NCI-H2227 treated with DMSO at 0.1 percent for 48 hours (cell line): ENCODE results near the gene MEGF11.

Experiments used
- DNase-seq: peaks from one replicate; lab custom pipeline; 2025; lab: John Stamatoyannopoulos, UW

MEGF11 gene

DNA sequence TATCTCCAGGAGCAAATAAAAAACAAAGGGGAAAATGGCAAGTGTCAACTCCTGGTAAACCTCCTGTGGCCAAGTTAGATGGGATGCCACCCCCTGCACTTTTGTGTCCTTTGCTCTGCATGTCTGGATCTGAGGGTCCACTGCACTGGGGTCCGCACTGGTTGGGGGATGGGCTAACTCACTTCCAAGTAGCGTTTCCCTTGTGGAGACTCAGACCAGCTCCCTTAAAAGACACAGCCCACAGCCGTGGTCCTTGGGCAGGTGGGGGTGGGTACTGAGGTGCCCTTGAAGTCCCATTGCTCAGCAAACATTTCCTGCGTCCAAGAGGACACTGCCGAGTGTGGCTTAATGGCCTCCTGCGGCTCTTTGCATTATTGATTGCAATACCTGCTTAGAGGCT, 188.2 kb downstream of the MEGF11 start:
- no peak for DNase-seq

DNA sequence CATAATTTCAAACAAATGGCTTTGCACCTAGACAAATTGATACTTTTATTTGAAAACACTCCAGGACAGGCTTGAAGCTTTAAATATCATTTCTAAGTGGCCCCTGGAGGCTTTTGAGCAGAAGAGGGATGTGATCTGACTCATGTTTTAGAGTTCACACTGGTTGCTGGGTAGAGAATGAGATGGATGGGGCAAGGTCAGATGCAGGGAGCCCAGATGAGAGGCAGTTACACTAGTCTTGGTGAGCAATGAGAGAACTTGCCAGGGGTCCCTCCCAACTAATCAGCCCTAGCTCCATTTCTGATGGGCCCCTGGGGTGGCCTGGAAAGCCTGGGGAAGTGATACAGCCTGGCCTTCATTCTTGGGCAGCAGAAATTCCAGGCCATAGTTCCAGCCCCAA, 190.4 kb downstream of the MEGF11 start:
- no peak for DNase-seq

DNA sequence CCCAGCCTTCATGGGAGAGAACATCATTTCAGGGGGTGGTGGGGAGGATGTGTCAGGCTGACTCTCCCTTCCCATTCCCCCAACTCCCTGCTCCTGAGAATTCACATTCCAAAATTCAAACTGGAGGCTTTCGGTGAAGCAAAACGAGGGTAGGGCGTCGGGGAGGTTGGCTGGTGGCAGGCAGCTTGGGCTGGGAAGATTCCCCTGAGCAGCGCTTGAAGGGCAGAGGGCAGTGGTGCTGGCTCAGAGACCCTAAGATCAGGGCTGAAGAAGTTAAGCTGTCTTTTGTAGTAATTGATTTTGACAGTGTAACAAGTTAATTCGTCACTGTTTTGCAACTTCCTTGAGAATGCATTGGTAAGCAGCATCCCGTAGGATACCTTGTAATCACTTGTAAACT, 196.5 kb downstream of the MEGF11 start:
- no peak for DNase-seq

DNA sequence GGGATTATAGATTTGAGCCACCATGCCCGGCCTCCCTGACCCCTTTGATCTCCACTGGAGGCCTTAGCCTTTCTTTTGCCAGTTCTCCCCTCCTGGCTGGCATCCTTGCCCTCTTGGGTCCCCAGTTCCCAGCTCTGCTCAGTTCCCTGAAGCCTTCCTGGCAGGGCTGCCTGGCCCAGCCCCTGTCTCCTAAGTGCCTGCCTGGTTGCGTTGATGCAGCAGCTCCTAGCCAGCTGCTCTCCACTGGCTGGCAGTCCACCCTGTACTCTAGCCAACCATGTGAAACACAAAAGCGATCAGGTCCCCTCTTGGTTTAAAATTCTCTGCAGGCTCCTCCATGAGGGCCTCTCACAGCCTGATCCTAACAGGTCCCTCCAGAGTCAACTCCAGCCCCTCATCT, 199.6 kb downstream of the MEGF11 start:
- no peak for DNase-seq

DNA sequence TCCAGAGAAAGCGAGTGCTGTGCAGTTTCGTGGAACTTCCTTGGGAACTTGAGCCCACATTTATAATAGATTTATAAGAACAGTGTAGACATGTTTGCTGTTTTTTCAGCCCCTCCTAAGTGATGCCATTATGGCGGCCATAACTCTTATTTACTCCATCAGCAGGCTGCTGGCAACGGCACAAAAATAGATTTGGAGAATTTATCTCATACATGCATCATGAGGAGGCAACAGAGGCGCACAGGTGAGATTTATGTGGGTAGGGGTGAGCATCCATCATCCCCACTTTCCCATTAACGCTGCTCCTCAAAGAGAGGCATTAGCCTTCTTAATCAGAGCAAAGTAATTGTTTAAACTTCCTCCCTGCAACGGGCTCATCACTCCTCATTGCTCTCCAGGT, 201.7 kb downstream of the MEGF11 start:
- DNase-seq = no peak

DNA sequence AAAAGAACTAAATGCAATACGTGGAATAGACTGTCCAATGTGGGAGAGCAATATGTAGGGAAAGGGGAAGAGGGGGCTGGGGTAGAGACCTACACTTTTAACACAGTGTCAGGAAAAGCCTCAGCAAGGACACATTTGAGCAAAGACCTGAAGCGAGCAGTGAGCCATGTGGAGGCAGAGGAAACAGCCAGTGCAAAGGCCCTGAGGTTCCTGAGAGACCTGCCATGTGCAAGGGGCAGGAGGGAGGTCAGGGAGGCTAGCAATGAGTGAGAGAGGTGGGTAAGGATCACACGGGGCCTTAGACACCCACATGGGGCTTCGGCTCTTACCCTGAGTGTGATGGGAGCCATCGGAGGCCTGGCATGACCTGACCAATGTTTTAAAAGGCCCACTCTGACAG, 203.3 kb downstream of the MEGF11 start:
- no peak for DNase-seq

DNA sequence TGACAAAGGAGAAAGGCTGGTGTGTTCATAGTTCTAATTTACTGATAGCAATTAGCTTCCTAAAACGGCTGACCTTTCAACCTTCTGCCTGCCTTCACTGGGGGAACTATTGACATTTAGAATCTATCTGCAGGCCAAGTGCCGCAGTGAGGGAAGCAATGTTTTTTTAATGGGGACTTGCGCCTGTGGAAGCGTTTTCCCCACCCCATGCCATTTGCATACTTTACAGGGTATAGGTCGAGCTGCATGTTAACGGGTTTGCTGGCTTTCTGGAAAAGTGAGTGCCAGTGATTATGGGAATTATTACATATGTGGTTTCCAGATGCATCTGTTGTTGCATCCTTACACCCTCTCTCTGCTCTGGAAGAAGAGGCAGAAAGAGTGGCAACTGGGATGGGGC, 204.2 kb downstream of the MEGF11 start:
- DNase-seq = no peak

DNA sequence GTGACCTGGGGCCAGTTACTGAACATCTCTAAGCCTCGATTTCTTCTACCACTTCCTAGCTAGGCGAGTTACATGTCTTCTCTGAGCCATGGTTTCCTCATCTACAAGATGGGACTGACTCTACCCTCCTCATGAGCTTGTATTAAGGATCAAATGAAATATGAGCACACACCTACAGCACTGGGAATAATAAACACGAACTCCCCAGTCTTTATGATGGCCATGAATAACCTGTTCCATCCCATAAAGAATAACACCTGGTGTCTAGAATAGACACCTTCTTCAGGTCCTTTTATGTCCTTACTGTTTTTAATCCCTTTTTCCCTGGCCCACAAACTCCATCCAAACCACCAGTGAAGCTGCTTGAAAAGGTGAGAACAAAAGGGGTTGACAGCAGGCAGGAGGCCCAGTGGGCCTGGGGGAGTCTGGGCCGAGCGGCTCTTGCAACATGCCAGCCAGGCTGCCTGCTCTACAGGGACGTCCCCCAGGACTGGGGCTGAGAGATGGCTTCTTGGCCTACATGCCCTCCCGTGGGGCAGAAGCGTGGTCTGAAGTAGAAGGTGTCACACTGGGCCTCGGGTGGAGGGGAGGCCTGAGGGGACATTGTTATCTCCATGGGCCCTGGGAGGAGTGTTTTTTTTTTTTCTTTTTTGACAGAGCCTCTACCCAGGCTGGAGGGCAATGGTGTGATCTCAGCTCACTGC, 206.1 kb downstream of the MEGF11 start:
- DNase-seq = no peak

DNA sequence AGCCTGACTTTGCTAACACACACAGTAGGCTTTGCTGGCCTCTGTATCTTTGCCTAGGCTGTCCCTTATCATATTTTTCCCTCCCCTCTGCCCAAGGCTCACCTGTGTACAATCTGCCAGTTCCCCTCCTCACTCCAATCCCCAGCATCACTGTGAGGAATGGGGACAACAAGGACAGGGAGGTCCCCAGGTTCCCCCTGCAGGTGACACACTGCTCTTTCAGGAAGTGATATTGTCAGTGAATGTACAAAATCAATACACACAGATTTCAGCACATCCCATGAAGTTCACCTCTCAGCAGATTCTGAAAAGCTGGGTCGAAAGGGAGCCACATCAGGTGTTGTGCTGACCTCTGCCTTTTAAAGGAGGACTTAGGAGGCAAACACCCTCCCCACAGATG, 206.8 kb downstream of the MEGF11 start:
- no peak for DNase-seq

DNA sequence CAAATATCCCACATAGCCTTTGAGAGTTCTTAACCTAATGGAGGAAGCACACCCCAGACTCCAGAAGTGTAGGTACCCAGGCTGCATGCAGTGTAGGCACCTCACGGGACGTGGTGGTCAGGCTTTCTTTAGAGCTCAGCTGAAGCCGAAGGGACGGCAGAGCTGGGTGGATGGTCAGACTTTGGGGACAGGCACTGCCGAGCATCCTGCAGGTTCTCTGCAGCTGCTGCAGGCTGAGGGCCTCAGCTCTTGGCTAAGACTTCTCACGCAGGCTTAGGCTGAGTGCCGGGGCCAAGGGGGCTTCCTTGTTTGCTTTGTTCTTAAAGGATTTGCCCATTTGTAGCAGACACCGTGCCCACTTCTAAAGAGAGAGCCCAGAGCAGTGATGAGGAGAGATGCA, 207.2 kb downstream of the MEGF11 start:
- DNase-seq = no peak

DNA sequence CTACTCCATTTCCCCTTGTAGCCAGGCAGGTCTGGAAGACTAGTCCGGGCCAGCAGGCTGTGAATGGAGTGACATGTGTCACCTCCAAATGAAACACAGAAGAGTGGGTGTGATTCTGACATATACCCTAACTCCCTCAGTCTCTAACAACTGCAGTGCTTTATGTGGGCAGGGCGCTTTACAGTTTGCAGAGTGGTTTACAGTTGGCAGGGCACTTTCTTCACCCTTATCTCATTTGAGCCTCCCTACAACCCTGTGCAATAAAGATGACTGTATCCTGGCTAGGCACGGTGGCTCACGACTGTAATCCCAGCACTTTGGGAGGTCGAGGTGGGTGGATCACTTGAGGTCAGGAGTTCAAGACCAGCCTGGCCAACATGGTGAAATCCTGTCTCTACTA, 208.0 kb downstream of the MEGF11 start:
- DNase-seq = no peak

DNA sequence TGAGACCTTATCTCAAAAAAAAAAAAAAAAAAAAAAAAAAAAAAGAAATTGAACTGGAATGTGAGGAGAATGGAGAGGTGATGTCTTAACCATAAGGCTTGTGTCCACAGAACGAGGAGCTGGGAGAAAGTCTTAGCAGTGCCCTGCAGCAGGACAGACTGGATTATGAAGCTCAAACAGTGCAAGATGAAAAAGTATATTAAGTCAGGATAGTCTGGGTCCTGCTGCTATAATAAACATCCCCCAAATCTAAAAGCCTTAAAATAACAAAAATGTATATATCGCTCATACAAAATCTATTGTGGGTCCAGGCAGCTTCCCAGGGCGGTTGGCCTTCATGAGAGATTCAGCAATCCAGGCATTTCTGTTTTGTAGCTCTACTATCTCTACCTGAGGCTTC, 208.7 kb downstream of the MEGF11 start:
- DNase-seq = no peak

DNA sequence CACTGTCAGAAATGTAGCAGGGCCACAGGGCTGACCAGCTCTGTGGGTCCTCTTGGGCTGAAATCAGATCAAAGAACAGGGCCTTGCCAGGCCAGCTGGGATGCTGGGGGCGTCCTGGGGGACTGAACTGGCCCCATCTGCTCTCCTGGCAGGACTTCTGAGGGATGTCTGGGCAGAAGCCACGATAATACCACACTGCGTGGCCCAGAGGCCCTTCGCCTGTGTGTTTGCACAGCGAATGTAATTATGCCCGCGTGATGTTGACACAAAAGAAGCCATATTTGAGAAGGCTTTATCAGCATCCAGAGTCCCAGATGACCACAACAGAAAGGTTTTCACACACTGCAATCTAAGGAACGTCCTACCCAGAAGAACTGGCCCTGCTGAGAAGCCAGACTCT, 210.3 kb downstream of the MEGF11 start:
- DNase-seq = no peak

DNA sequence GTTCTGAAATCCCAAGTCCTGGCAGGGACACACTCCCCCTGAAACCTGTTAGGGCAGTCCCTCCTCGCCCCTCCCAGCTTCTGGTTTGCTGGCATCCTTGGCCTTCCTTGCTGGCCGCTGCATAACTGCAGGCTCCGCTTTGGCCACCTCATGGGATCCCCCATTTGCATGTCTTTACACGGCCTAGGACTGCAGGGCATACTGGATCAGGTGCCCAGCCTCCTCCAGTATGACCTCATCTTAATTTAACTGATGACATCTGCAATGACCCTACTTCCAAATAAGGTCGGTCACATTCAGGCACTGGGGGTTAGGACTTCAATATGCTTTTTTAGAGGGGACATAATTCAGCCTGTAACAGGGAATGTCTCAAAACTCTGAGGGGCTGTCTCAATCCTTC, 210.9 kb downstream of the MEGF11 start:
- no peak for DNase-seq

DNA sequence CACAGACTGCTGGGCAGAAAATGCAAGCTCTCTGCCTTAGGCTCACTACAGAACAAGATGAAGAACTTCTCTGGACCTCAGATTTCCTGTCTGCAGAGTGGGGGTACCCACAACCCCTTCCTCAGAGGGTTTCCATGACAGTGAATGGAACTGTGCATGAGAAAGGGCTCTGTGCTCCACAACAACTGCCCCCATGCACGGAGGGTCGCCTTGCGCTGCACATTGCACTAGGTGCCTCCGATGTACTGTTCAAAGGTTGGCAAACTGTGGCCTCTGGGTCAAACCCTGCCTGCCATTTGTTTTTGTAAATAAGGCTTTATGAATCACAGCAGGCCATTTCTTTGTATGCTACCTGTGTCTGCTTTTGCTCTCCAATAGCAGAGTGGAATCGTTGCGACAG, 212.3 kb downstream of the MEGF11 start:
- DNase-seq = no peak

DNA sequence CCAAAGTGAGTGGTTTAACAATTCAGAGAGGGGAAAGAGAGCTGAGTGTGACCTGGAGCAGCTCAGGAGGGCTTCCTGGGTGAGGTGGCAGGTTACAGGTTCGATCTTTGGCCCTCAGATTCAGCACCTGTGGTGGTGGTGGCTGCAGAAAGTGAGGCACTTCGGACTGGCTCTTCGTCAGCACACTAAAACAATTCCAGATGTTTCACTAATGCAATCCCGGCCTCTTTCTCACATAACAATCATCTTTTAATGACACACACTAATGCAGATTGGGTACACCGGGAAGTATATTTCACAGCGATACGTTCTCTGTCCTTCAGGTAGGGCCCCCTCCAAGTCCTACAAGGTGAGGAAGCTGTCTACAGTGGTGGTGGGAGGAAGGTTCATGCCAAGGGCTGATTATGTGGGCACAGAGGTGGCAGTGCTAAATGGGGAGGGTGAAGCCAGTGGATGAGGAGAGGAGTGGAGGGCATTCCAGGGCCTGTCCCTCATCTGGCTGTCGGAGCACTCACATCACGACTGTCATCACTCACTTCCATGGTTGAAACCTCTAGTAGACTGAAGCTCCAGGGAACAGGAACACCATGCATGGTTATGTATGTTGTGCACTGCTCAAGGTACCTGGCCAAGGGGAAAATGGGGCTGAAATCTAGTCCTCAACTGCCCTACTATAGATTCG, 213.2 kb downstream of the MEGF11 start:
- no peak for DNase-seq

DNA sequence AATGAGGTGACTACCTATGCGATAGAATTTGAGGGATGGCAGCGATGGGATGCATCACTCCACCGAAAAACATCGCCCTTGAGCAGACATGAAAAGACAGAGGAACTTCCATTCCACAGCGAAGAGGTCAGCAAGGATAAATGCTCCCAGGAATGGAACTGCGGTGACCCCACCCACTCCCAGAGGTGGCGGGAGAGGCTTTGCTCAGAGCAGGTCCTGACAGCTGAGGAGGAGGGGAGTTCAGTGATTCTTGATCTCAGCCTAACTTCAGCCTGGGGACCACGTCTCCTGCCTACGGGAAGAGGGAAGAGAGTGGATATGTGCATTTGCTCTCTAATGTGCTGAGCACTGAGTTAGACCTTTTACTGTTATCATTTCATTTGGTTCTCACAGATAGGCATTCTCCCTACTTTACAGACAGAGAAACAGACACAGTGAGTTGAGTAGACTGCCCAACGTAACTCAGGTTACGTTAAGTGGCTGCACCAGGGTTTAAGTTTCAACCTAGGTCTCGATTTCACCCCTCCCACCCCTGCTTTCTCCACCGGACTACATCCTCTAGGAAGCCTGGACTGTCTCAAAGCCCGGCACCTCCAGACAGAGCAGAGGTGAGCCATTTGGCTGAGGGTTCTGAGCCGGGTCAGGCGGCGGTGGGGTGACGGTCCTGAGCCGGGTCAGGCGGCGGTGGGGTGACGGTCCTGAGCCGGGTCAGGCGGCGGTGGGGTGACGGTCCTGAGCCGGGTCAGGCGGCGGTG, 214.3 kb downstream of the MEGF11 start:
- no peak for DNase-seq

DNA sequence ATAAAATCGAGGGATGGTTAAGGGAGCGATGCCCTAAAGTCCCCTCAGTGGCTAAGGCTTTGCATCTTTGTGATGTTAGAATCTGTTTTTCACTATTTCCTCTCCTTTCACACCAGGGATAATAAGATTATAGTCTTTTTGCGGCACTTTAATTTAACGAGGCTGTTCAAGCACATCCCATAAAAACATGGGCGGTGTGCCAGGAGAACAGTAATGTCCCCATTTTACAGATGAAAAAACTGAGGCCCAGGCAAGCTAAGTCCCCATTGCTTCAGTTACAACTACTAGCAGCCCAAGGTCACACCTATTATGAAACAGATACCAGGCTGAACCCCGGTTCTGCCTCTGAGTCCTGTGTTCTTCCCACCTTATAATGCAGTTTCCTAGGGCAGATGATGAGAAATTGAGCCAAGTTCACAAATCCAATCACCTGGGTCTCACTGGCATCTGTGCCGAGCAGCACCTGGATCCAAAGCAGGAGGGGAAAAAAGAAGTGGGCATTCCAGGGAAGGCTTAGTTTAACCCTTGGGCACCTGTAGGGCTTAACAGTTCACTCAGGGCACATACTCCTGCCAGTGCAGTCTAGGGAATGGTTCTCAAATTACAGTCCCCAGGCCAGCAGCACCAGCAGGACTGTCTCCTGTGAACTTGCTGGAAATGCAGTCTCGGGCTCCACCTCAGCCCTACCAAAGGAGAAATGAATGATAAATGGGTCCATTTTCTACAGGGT, 215.0 kb downstream of the MEGF11 start:
- no peak for DNase-seq

DNA sequence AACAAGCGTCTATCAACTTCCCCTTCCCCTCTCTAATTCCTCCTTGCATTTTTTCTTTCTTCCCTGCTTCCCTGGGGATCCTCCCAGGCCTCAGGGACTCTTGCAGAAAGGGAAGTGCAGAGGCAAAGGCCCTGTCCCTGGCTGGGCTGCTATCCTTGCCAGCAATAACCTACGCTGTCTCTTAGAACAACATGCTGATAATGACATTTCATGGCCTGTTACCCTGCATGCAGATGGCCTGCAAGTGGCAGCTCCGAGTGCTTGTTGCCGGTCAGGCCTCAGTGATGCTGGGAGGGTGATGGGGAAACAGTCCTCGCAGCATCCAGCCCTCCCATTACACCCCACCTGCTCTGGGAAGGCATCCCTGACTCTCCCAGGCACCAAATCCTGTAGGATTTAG, 216.7 kb downstream of the MEGF11 start:
- DNase-seq = no peak

DNA sequence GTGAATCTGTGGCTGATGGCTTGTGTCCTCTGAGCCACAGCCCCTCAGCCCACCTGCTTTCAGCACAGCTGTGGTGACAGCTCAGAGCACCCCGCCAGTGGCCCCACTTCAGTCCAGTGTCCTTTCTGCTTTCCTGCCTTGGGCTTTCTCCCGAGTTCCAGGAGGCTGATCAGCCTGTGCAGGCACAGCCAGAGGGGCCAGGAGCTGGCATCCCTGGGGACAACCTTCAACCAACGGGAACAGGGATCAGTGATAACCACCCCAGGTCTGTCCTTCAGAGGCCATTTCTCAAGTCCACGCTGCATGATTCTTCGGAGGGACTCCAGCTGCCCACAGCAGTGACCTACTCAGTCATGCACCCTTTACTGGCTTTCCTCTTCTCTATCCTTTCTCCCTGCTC, 217.6 kb downstream of the MEGF11 start:
- no peak for DNase-seq

DNA sequence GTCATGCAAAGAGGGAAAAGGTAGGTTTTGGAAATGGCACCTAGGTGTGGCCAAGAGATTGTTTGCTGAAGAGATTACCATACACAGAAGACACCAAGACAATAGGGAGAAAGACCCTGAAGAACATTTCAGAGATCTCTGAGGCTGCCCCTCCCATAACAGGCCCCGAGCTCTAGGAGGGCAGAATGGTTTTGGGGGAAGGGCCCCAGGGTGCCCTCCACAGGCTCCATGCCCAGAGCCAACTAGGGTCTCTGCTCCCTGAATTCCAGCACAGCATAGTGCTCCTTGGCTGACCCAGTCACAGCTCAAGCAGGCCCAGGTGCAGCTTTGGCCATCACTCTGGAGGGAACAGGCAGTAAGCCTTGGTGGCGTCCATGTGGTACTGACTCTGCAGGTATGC, 220.4 kb downstream of the MEGF11 start:
- no peak for DNase-seq

DNA sequence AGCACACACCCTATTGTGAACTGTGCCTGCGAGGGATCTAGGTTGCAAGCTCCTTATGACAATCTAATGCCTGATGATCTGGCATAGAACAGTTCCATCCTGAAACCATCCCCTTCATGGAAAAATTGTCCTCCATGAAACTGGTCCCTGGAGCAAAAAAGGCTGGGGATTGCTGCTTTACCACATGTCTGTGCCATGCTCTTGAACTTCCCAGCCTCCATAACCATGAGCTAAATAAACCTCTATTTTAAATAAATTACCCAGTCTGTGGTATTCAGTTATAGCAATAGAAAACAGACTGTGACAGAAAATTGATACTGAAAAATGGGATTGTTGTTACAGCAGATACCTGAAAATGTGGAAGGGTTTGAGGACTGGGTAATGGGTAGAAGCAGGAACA, 221.5 kb downstream of the MEGF11 start:
- DNase-seq = no peak

DNA sequence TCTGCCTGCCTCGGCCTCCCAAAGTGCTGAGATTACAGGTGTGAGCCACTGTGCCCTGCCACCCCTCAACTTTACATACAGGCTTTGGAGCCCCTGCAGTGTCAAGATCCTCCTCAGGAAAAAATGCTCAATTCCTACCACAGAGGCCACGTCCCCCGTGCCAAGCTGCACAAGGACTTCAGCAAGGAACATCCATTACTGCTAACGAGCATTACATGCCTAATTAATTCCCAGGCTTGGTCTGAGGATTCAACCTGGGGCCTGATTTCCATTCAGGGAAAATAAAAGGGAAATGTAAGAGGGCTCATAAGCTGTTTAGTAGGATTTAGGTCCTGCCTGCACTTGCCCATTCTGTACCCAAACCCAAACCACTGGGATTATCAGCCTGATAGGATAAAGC, 222.9 kb downstream of the MEGF11 start:
- DNase-seq = no peak
